Measurements from ENCODE around the gene ADH5.

- no peak for TF ChIP-seq POLR2A (IDR thresholded peaks at IDR 0.05)
- no peak for TF ChIP-seq CTCF (IDR thresholded peaks at IDR 0.05)
Measured at GRCh38 chr4:99043346-99043745, 45.2 kb downstream of the ADH5 start.
